B cell (primary cell): Measurements from ENCODE around the gene TAF4. TPM values are rescaled to one million over a fixed set of nuclear protein-coding genes. Genes with fewer than 3 reads are reported as not detected.

Experiments used
- ATAC-seq: fragments of 200-7000 bp; cut with Tn5 transposase; one replicate; pipeline ENCODE4 v1.10.0; 2021; ENCODE audit warnings: low read depth, mild to moderate bottlenecking, moderate number of reproducible peaks, moderate library complexity
- CTCF ChIA-PET: fragments of 350-600 bp; sonication (Branson Sonifier 250); formaldehyde crosslinking; loops from one replicate; lab custom pipeline; 2021; ENCODE audit warnings: antibody characterized with exemption, inconsistent platforms; lab: Charles Lee
- POLR2A ChIA-PET: fragments of 350-600 bp; sonication (Branson Sonifier 250); formaldehyde crosslinking; loops from one replicate; lab custom pipeline; 2021; ENCODE audit warnings: antibody characterized with exemption; lab: Charles Lee
- DNase-seq: peaks from one replicate; pipeline ENCODE4 v3.0.0; 2013
- H2AFZ ChIP-seq: 2 replicates; pipeline ENCODE4 v1.6.1; 2012; ENCODE audit warnings: mild to moderate bottlenecking, low read depth, low read length; ENCODE audit not compliant: insufficient read depth, poor library complexity, severe bottlenecking
- H3K27ac ChIP-seq, 2 donors: 1 replicate in 1 of 2; 2 replicates in 1 of 2; pipeline ENCODE4 v1.5.1; 2012 to 2013; ENCODE audit warnings: low read length in 2 of 2, mild to moderate bottlenecking in 2 of 2, moderate library complexity in 1 of 2
- H3K27me3 ChIP-seq, 4 experiments: fragments of 200-600 bp in 1 of 4; sonication (generic) in 1 of 4; replicated peaks in 1 of 4; 1 replicate in 2 of 4; 2 replicates in 2 of 4; pipeline versions ENCODE4 v1.6.1 to v1.7.0; 2013 to 2016; ENCODE audit warnings: low read length in 3 of 4, mild to moderate bottlenecking in 2 of 4, mixed read lengths in 1 of 4, moderate library complexity in 1 of 4; ENCODE audit not compliant: insufficient read depth in 4 of 4, control insufficient read depth in 3 of 4; ENCODE audit errors: control extremely low read depth in 1 of 4
- H3K36me3 ChIP-seq, 2 experiments: replicated peaks in 1 of 2; 1 replicate in 1 of 2; 2 replicates in 1 of 2; pipeline versions ENCODE4 v1.6.1 to v1.7.1; 2013; ENCODE audit warnings: low read length in 1 of 2; ENCODE audit not compliant: insufficient read depth in 2 of 2, control insufficient read depth in 1 of 2; ENCODE audit errors: control extremely low read depth in 1 of 2, extremely low read depth in 1 of 2
- H3K4me1 ChIP-seq, 2 donors: fragments of 200-600 bp in 1 of 2; sonication (generic) in 1 of 2; 1 replicate in 1 of 2; 2 replicates in 1 of 2; pipeline versions ENCODE4 v1.5.1 to v1.6.1; 2013 to 2017; ENCODE audit warnings: low read length in 2 of 2; ENCODE audit not compliant: control insufficient read depth in 2 of 2, insufficient read depth in 2 of 2
- H3K4me2 ChIP-seq: replicated peaks from 2 replicates; pipeline ENCODE3; 2012; ENCODE audit warnings: mild to moderate bottlenecking, low read depth, low read length; ENCODE audit not compliant: poor library complexity, severe bottlenecking
- H3K4me3 ChIP-seq, 5 experiments: fragments of 200-600 bp in 1 of 5; sonication (generic) in 1 of 5; 1 replicate in 3 of 5; 2 replicates in 2 of 5; pipeline versions ENCODE4 v1.5.1 to v1.7.0; 2011 to 2016; ENCODE audit warnings: low read length in 4 of 5, mild to moderate bottlenecking in 4 of 5, low read depth in 2 of 5, control low read depth in 1 of 5, moderate library complexity in 1 of 5; ENCODE audit not compliant: insufficient read depth in 1 of 5; ENCODE audit errors: control extremely low read depth in 1 of 5, extremely low read depth in 1 of 5
- H3K79me2 ChIP-seq: fragments of 200-600 bp; sonication (generic); one replicate; pipeline ENCODE4 v1.6.0; 2016; ENCODE audit warnings: low read length; ENCODE audit not compliant: control insufficient read depth, insufficient read depth
- H3K9ac ChIP-seq: fragments of 200-600 bp; sonication (generic); 2 replicates; pipeline ENCODE4 v1.6.1; 2017; ENCODE audit warnings: mild to moderate bottlenecking, low read length, moderate library complexity
- H3K9me3 ChIP-seq, 3 donors: one replicate each; pipeline versions ENCODE4 v1.6.1 to v1.7.1; 2013; ENCODE audit warnings: low read length in 2 of 3; ENCODE audit not compliant: control insufficient read depth in 2 of 3, insufficient read depth in 1 of 3; ENCODE audit errors: control extremely low read depth in 1 of 3
- H4K20me1 ChIP-seq: 2 replicates; pipeline ENCODE4 v1.6.0; 2012; ENCODE audit warnings: mild to moderate bottlenecking, low read length; ENCODE audit not compliant: insufficient read depth, control insufficient read depth, poor library complexity, severe bottlenecking
- H3K27ac Mint-ChIP-seq: one replicate; pipeline ENCODE4 v1.8.0; 2021; ENCODE audit warnings: mixed read lengths
- H3K27me3 Mint-ChIP-seq: one replicate; pipeline ENCODE4 v1.8.0; 2021; ENCODE audit warnings: mixed read lengths
- H3K4me1 Mint-ChIP-seq: one replicate; pipeline ENCODE4 v1.8.0; 2021; ENCODE audit warnings: mixed read lengths
- H3K4me3 Mint-ChIP-seq: one replicate; pipeline ENCODE4 v1.8.0; 2021; ENCODE audit warnings: mixed read lengths
- H3K9me3 Mint-ChIP-seq: one replicate; pipeline ENCODE4 v1.8.0; 2022; ENCODE audit warnings: mixed read lengths; ENCODE audit not compliant: insufficient read depth
- CTCF ChIP-seq: fragments of 200-600 bp; IDR thresholded peaks from one replicate; pipeline ENCODE4 v1.8.0; 2022; ENCODE audit warnings: antibody characterized with exemption, mild to moderate bottlenecking
- EZH2 ChIP-seq: IDR thresholded peaks from 2 replicates; pipeline ENCODE4 v1.6.1; 2012; ENCODE audit warnings: borderline replicate concordance, low read depth, mild to moderate bottlenecking, moderate library complexity, low read length; ENCODE audit not compliant: insufficient read depth, poor library complexity, severe bottlenecking
- WGBS: methylation state at CpG from one replicate; pipeline ENCODE4 v1.1.5; 2013; ENCODE audit warnings: missing lambda C conversion rate; ENCODE audit not compliant: insufficient coverage; 5-methylcytosine and 5-hydroxymethylcytosine counted together
- intact Hi-C: fragments of 100-400 bp; cut with micrococcal nuclease; formaldehyde crosslinking; loops from one replicate; pipeline ENCODE4 v1.10.0; 2022
- polyA plus RNA-seq: library from polyadenylated mRNA; depleted of rRNA; stranded (reverse); fragments of >200 nt; gene quantifications from 2 replicates; pipeline ENCODE4 v1.2.3, GENCODE V29; 2012
- total RNA-seq, 2 donors: library from RNA; stranded (reverse); fragments of 120-200 nt in 1 of 2; gene quantifications; 1 replicate in 1 of 2; 2 replicates in 1 of 2; pipeline versions ENCODE4 v1.2.3 to v1.2.4, GENCODE V29; 2013 to 2022

The TAF4 gene
- total and polyA plus RNA-seq, 2 donors (not counting 1 experiment from before 2014, with no cell fraction given): 13.9 to 39.5 TPM

- Mint-ChIP-seq H3K27ac (no peak overlapping the region), H3K27me3 (no peaks in the 10 kb centered on the region), H3K4me3 (no peak overlapping the region), H3K4me1 (no peaks in the 10 kb centered on the region), H3K9me3 (no peaks in the 10 kb centered on the region)
- DNase-seq: no peak
- TF ChIP-seq CTCF (no peak), EZH2 (no peak)
- H3K79me2 ChIP-seq: no peaks in the 10 kb centered on the region
- H4K20me1 ChIP-seq: no peaks in the 10 kb centered on the region
- no peak overlapping the region for H3K27ac ChIP-seq
- intact Hi-C loops: no loop called here
- no peaks in the 10 kb centered on the region for H3K36me3 ChIP-seq
- no peaks in the 10 kb centered on the region for H3K27me3 ChIP-seq
- H3K4me1 ChIP-seq: no peaks in the 10 kb centered on the region
- ChIA-PET POLR2A (no interaction called here), CTCF (no interaction called here)
- H2AFZ ChIP-seq: no peak overlapping the region
- no peak overlapping the region for H3K4me3 ChIP-seq
- ATAC-seq: no peak
- H3K4me2 ChIP-seq: no peak overlapping the region
- 91% methylated on average over 12 of the region's 14 CpGs for WGBS
- H3K9ac ChIP-seq: no peak overlapping the region
- peaks cover 0 to 2% (median 0%) of the 10 kb centered on the region in 3 donors for H3K9me3 ChIP-seq
These were observed 129.6 kb downstream of the TAF4 start for GRCh38 chr20:61935926-61936700.

GRCh38 chr20:61934716-61935530, 130.8 kb downstream of the TAF4 start:
- TF ChIP-seq CTCF (no peak), EZH2 (no peak)
- H4K20me1 ChIP-seq: no peaks in the 10 kb centered on the region
- H3K9me3 ChIP-seq: peaks cover 0 to 9% (median 0%) of the 10 kb centered on the region in 3 donors
- ChIA-PET POLR2A (no interaction called here), CTCF (no interaction called here)
- no peak overlapping the region for H3K4me3 Mint-ChIP-seq
- H2AFZ ChIP-seq: no peak overlapping the region
- 79% methylated on average over 24 of the region's 24 CpGs for WGBS
- no peaks in the 10 kb centered on the region for H3K4me1 ChIP-seq
- no peak overlapping the region for H3K9ac ChIP-seq
- DNase-seq (no peak), ATAC-seq (no peak)
- H3K4me3 ChIP-seq: no peak overlapping the region
- H3K27me3 ChIP-seq: no peaks in the 10 kb centered on the region
- H3K27ac ChIP-seq: no peak overlapping the region
- H3K27me3 Mint-ChIP-seq: no peaks in the 10 kb centered on the region
- H3K4me1 Mint-ChIP-seq: no peaks in the 10 kb centered on the region
- no peak overlapping the region for H3K27ac Mint-ChIP-seq
- no peak overlapping the region for H3K4me2 ChIP-seq
- H3K9me3 Mint-ChIP-seq: no peaks in the 10 kb centered on the region
- H3K79me2 ChIP-seq: no peaks in the 10 kb centered on the region
- intact Hi-C loops: no loop called here
- no peaks in the 10 kb centered on the region for H3K36me3 ChIP-seq
